T-helper 1 cell (primary cell): Measurements from ENCODE around the gene UBR3.
"Not testable (repeated sequence)": the region's sequence is repeated elsewhere in the genome, so short reads cannot be mapped to it uniquely, and the experiment has no call there.

Source experiments
- DNase-seq, 5 donors: peaks; one replicate each; pipeline ENCODE4 v3.0.0-alpha.2; 2012 to 2020

UBR3 gene

GRCh38 chr2:170115501-170116229, 288.4 kb downstream of the UBR3 start:
- DNase-seq = no peak

- no peak for DNase-seq
These were observed 291.4 kb downstream of the UBR3 start for GRCh38 chr2:170118641-170119040.

- not testable (repeated sequence) for DNase-seq
These were observed 292.1 kb downstream of the UBR3 start for GRCh38 chr2:170119326-170119725.

GRCh38 chr2:170121689-170122088, 294.4 kb downstream of the UBR3 start:
- DNase-seq = no peak

GRCh38 chr2:170122883-170123547, 295.8 kb downstream of the UBR3 start:
- no peak for DNase-seq

GRCh38 chr2:170123593-170123992, 296.3 kb downstream of the UBR3 start:
- DNase-seq = no peak

GRCh38 chr2:170126138-170126728, 299.0 kb downstream of the UBR3 start:
- not testable (repeated sequence) for DNase-seq
